A673 (cell line): ENCODE measurements around the gene ELFN2.

ENCODE experiments used
- CTCF ChIP-seq: fragments of 300-800, 200-600 bp; sonication (generic); conservative IDR thresholded peaks from 2 replicates; pipeline ENCODE4 v1.5.1; 2017; ENCODE audit warnings: low read depth, mild to moderate bottlenecking, antibody characterized with exemption, low read length, moderate library complexity, mixed read lengths
- EZH2 ChIP-seq: fragments of 200-600 bp; sonication (generic); IDR thresholded peaks from 2 replicates; pipeline ENCODE4 v1.6.1; 2017; ENCODE audit warnings: borderline replicate concordance, low read depth, mild to moderate bottlenecking, mixed read lengths, antibody characterized with exemption, low read length; ENCODE audit not compliant: poor library complexity, severe bottlenecking

GRCh38 chr22:37417264-37417663 is 10.0 kb downstream of the ELFN2 start:
- no peak for TF ChIP-seq CTCF
- no peak for TF ChIP-seq EZH2
